ENCODE data around the gene FAM171A1. TPM values are rescaled to one million over a fixed set of nuclear protein-coding genes. Genes with fewer than 3 reads are reported as not detected.
"Not testable (repeated sequence)": the region's sequence is repeated elsewhere in the genome, so short reads cannot be mapped to it uniquely, and the experiment has no call there.

FAM171A1 gene
- total and polyA plus RNA-seq, 2 donors (not counting 3 experiments of a cell fraction or from before 2014, with no cell fraction given), result 56.3 to 75.8 TPM

GRCh38 chr10:15388172-15388571, 17.1 kb upstream of the FAM171A1 start:
- DNase-seq (ENCODE audit: low read depth, low spot score); H3K27ac ChIP-seq (ENCODE audit: insufficient read depth, low read depth, low read length); H2AFZ ChIP-seq (ENCODE audit: low read depth, low read length); H3K4me3 ChIP-seq (replicated peaks in 1 of 3; ENCODE audit: insufficient read depth in 1 of 3, low read depth in 1 of 3, low read length in 3 of 3); H3K36me3 ChIP-seq (ENCODE audit: control insufficient read depth in 2 of 2, extremely low read depth in 1 of 2, insufficient read depth in 2 of 2, low read length in 2 of 2); H3K9ac ChIP-seq (replicated peaks; ENCODE audit: extremely low read depth, insufficient read depth, low read length); H3K4me2 ChIP-seq (ENCODE audit: insufficient read depth, low read length); H3K9me3 ChIP-seq (replicated peaks; ENCODE audit: control insufficient read depth, insufficient read depth, low read length); FAIRE-seq; H3K27me3 ChIP-seq (ENCODE audit: control insufficient read depth in 2 of 2, insufficient read depth in 2 of 2, low read length in 2 of 2); BruUV-seq (replicated peaks); dilution Hi-C loops (cut with MboI; ENCODE audit: extremely low pct_ligation_motif_present, low sequenced_read_pairs); H3K79me2 ChIP-seq (ENCODE audit: control insufficient read depth, insufficient read depth, low read length); H3K9me1 ChIP-seq (replicated peaks; ENCODE audit: control insufficient read depth, extremely low read depth, insufficient read depth, low read length); H4K20me1 ChIP-seq (replicated peaks; ENCODE audit: control insufficient read depth, extremely low read depth, insufficient read depth, low read length): not testable (repeated sequence)
- H3K4me1 ChIP-seq (ENCODE audit: control insufficient read depth, extremely low read depth, insufficient read depth, low read length), result peaks cover 20% of the 10 kb centered on the region
- POLR2A ChIA-PET, result interaction anchor here (0.7 kb wide), 1 partner anchor 246 kb away, joined by 3 read pairs; no protein-coding TSS in a partner anchor
- CTCF ChIA-PET, result interaction anchor here (1.4 to 3.4 kb wide), 2 partner anchors 12 to 17 kb away, joined by 6 to 13 read pairs; partner anchors contain the start of gene FAM171A1
- intact Hi-C loops (cut with micrococcal nuclease), result loop anchor here (5.0 kb wide), 1 partner anchor 221 kb away; the partner anchor contains the start of gene NMT2

- intact Hi-C loops (cut with micrococcal nuclease), result loop anchor here (5.0 kb wide), 1 partner anchor 220 kb away; the partner anchor contains the start of gene NMT2
Measured at GRCh38 chr10:15387021-15387420, 15.9 kb upstream of the FAM171A1 start.

More at GRCh38 chr10:15387021-15387420, 15.9 kb upstream of the FAM171A1 start:
- no peaks in the 10 kb centered on the region for H4K20me1 ChIP-seq (replicated peaks; ENCODE audit: control insufficient read depth, extremely low read depth, insufficient read depth, low read length)
- H3K36me3 ChIP-seq (ENCODE audit: control insufficient read depth in 2 of 2, extremely low read depth in 1 of 2, insufficient read depth in 2 of 2, low read length in 2 of 2), result no peaks in the 10 kb centered on the region
- H3K27ac ChIP-seq (ENCODE audit: insufficient read depth, low read depth, low read length), result no peak overlapping the region
- no peak for FAIRE-seq
- no TSS peak for BruUV-seq (replicated peaks)
- CTCF ChIA-PET, result interaction anchor here (1.0 to 3.4 kb wide), 6 partner anchors 9 to 31 kb away, joined by 3 to 25 read pairs (median 6); partner anchors contain the start of gene FAM171A1
- no peak for TF ChIP-seq JUN (IDR thresholded peaks at IDR 0.05; ENCODE audit: borderline replicate concordance, insufficient read depth, insufficient read length, low read depth)
- H3K4me3 ChIP-seq (replicated peaks in 1 of 3; ENCODE audit: insufficient read depth in 1 of 3, low read depth in 1 of 3, low read length in 3 of 3), result no peak overlapping the region
- no peaks in the 10 kb centered on the region for H3K79me2 ChIP-seq (ENCODE audit: control insufficient read depth, insufficient read depth, low read length)
- no peak overlapping the region for H2AFZ ChIP-seq (ENCODE audit: low read depth, low read length)
- POLR2A ChIA-PET, result interaction anchor here (0.6 kb wide), 1 partner anchor 10 kb away, joined by 3 read pairs; no protein-coding TSS in a partner anchor
- H3K9me1 ChIP-seq (replicated peaks; ENCODE audit: control insufficient read depth, extremely low read depth, insufficient read depth, low read length), result no peaks in the 10 kb centered on the region
- dilution Hi-C loops (cut with MboI; ENCODE audit: extremely low pct_ligation_motif_present, low sequenced_read_pairs), result no loop called here
- no peak overlapping the region for H3K4me2 ChIP-seq (ENCODE audit: insufficient read depth, low read length)
- no peak for DNase-seq (ENCODE audit: low read depth, low spot score)
- H3K9me3 ChIP-seq (replicated peaks; ENCODE audit: control insufficient read depth, insufficient read depth, low read length), result no peaks in the 10 kb centered on the region
- H3K27me3 ChIP-seq (ENCODE audit: control insufficient read depth in 2 of 2, insufficient read depth in 2 of 2, low read length in 2 of 2), result no peaks in the 10 kb centered on the region
- peaks cover 20% of the 10 kb centered on the region for H3K4me1 ChIP-seq (ENCODE audit: control insufficient read depth, extremely low read depth, insufficient read depth, low read length)
- H3K9ac ChIP-seq (replicated peaks; ENCODE audit: extremely low read depth, insufficient read depth, low read length), result no peak overlapping the region

Measured in endothelial cell of umbilical vein (primary cell).